Retinal pigment epithelial cell (primary cell): ENCODE data around the gene LIG1.

Experiments
- DNase-seq: peaks from one replicate; pipeline ENCODE4 v3.0.0-alpha.2; 2010; ENCODE audit warnings: low read depth
- H3K4me3 ChIP-seq: 2 replicates; pipeline ENCODE4 v1.5.1; 2011; ENCODE audit warnings: mild to moderate bottlenecking, low read length, control low read depth, moderate library complexity
- TF ChIP-seq, protein P1 (sequence below): conservative IDR thresholded peaks from 2 replicates; pipeline ENCODE4 v1.5.1; 2011; ENCODE audit warnings: low read depth, low read length, control low read depth, inconsistent platforms

The LIG1 gene

DNA sequence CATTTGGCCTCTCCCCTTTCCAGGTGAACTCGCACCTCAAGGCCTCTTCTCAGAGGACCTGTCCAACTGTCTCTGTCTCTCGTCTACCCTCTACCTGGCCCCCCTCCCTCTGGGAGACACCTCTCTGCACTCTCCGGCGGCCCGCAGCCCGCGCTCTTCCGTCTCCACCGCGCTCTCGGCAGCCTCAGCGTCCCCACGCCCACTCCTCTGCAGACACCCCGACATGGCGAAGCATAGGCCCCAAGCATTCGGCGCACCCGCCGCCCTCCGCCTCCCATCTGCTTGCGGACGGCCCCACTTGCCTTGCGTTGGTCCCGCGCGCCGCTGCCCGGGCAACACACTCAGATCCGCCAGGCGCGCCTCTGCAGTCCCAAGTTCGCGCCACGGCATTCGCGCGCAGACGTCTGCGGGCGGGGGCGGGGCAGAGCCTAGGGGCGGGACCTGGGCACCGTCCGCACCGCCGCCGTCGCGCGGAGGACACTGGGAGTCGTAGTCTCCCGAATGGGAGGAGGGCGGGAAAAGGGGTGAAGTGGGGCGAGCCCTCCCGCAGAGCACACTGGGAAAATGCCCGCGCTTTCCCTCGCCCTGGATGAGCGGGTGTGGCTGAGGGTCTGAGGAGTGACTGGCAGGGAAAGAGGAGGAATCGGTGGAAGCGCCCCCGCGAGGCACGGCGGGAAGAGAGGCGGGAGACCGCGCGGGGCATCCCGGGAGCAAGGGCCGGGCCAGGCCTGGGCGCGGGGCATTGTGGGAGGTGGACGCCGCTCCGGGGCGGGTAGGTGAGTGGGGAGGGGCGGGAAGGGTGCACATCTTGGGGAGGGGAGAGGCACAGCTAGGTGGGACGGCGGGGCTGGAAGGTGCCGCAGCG, at the start of gene LIG1, which contains the start of gene ZSWIM9:
TSS of gene LIG1 (minus strand) at position 406 of the 865 bp plus-strand sequence. CDS start 4,778 bp downstream, outside the sequence.
TSS of gene ZSWIM9 (plus strand) at position 742 of the 865 bp plus-strand sequence. CDS start 1,123 bp downstream, outside the sequence.
- peak within 1 kb of the TSS; percentile 84 for H3K4me3 ChIP-seq
- DNase-seq: peak; percentile 89
- TF ChIP-seq, protein P1, sequence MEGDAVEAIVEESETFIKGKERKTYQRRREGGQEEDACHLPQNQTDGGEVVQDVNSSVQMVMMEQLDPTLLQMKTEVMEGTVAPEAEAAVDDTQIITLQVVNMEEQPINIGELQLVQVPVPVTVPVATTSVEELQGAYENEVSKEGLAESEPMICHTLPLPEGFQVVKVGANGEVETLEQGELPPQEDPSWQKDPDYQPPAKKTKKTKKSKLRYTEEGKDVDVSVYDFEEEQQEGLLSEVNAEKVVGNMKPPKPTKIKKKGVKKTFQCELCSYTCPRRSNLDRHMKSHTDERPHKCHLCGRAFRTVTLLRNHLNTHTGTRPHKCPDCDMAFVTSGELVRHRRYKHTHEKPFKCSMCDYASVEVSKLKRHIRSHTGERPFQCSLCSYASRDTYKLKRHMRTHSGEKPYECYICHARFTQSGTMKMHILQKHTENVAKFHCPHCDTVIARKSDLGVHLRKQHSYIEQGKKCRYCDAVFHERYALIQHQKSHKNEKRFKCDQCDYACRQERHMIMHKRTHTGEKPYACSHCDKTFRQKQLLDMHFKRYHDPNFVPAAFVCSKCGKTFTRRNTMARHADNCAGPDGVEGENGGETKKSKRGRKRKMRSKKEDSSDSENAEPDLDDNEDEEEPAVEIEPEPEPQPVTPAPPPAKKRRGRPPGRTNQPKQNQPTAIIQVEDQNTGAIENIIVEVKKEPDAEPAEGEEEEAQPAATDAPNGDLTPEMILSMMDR: peak; percentile 7

DNA sequence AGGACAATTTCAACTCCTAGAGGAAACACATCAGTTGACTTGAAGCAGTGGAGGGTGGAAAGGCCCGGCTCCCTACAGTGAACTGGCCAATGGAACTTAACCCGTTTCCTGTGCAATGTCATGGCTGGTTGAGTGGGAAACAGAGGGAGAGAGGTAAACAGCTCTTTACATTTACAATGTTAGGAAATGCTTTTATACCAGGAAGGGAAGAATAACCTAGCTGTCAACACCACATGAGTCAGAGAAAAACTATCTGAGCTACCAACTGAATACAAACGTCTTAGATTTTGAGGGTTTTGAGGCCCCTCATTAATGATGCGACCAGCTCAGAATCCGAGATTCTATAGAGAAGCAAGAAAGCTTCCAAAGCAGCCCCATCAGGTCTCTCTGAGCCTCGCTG, 48.9 kb upstream of the LIG1 start:
- DNase-seq: no peak
- TF ChIP-seq, protein P1: no peak
- H3K4me3 ChIP-seq: no peak overlapping the region

DNA sequence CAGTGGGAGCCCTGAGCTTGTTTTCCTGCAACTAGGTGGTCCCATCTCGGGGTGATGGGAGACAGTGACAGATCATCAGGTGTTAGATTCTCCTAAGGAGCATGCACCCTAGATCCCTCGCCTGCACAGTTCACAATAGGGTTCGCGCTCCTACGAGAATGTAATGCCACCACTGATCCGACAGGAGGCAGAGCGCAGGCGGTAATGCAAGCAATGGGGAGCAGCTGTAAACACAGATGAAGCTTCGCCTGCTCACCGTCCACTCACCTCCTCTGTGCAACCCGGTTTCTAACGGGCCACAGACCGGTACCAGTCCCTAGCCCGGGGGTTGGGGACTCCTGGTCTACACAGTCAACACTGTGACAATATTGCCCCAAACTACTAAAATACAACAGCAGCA, 46.8 kb upstream of the LIG1 start:
- TF ChIP-seq, protein P1: no peak
- no peak overlapping the region for H3K4me3 ChIP-seq
- no peak for DNase-seq

DNA sequence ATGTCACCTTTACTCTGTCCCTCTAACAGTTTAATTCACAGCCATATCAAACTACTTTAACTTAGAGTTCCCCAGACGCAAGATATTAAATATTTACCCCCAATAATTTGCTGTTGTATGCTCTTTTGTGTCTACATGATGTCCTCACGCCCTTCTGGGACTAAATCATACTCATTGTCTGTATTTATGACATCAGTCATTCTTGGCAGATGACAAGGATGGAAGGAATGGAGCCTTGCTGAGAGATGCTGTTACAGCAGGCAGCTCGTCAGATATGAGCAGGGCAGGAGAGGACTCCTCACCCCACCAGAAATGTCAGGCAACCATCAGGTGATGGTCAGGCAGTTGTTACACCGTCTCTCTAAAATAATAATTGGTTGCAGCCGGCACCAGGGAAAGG, 43.8 kb upstream of the LIG1 start:
- TF ChIP-seq, protein P1: no peak
- H3K4me3 ChIP-seq: no peak overlapping the region
- DNase-seq: no peak

DNA sequence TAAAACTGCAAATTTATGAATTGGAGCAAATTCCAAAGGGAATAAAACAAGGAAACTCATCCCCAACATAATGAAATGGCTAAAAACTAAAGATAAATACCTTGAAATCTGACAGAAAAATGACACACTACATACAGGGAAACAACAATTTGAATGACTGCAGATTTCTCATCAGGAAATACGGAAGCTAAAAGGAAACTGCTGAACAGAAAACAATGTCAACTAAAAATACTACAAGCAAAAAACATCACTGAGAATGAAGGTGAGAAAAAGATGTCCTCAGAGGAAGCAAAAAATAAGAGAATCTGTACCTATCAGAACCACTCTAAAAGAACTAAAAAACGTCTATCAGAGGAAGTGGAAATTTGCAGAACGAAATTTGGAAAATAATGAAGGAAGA, 39.9 kb upstream of the LIG1 start:
- no peak overlapping the region for H3K4me3 ChIP-seq
- TF ChIP-seq, protein P1: no peak
- DNase-seq: no peak

DNA sequence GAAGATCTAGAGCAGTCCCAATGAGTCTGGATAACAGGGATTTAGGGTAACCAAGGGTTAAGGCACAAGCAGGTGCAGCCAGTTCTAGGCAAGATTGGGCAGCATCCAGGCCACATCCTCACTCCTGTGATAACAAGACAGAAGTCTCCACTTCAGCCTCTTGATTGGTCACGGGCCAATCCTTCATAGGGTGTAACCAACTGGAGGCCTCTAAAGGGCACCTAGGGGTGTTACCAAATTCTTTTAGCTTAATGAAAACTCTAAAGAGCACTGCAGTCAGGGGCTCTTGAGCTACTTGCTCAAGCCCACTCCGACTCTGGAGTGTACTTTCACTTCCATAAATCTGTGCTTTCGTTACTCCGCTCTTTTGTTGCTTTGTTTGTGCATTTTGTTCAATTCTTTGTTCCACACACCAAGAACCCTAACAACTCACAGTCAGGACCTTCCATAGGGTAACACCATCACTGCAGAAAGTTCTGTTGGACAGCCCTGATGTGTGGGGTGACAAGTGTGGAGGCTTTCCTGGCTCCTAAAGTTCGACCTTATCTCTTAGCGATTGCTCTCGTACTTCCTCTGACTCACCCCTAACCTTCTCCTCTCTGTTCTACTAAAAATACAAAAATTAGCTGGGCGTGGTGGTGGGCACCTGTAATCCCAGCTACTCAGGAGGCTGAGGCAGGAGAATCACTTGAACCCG, 36.4 kb upstream of the LIG1 start:
- H3K4me3 ChIP-seq: no peak overlapping the region
- no peak for DNase-seq
- TF ChIP-seq, protein P1: no peak
